ENCODE results near the gene COL15A1. TPM values are rescaled to one million over a fixed set of nuclear protein-coding genes. Genes with fewer than 3 reads are reported as not detected.

COL15A1 gene
- total RNA-seq, 1 donor from 2014 or later: 0.23 TPM

DNA sequence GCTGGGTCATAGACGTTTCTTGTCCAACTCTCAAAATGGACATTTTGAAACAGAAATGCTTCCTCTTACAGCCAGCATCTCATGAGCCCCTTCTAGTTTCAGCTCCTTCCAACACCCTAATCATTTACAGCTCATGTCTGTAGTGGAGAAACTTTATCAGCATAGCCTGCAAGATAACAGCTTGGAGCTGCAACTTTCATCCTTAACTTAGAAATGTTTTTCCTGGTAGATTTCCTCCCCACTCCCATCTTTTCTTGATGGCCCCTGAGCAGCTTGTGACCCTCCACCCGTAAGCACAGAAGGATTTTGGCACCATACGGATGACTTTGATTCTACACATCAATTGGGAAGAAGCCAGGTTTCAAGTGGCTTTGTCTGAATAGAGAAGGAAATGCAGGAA, 107.7 kb downstream of the COL15A1 start:
- ATAC-seq (no peak), DNase-seq (ENCODE audit: low spot score) (no peak)

DNA sequence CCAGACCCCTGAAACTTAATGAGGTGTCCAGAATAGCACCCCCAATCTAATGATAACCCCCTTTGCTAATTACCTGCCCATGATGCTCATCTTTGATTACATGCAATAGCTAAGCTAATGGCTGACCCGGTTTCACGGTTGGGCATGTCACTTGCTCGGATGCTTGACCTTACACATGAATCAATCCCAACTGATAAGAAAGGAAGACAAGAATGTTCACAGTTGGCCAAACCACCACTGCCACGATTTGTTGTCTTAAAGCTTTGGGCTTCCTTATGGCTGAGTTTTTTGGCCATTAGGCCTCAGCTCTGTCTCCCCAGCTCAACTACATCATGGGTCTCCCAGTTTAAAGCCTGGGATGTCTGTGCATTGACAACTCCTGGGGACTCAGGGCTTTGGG, 108.1 kb downstream of the COL15A1 start:
- ATAC-seq (no peak), DNase-seq (ENCODE audit: low spot score) (no peak)

DNA sequence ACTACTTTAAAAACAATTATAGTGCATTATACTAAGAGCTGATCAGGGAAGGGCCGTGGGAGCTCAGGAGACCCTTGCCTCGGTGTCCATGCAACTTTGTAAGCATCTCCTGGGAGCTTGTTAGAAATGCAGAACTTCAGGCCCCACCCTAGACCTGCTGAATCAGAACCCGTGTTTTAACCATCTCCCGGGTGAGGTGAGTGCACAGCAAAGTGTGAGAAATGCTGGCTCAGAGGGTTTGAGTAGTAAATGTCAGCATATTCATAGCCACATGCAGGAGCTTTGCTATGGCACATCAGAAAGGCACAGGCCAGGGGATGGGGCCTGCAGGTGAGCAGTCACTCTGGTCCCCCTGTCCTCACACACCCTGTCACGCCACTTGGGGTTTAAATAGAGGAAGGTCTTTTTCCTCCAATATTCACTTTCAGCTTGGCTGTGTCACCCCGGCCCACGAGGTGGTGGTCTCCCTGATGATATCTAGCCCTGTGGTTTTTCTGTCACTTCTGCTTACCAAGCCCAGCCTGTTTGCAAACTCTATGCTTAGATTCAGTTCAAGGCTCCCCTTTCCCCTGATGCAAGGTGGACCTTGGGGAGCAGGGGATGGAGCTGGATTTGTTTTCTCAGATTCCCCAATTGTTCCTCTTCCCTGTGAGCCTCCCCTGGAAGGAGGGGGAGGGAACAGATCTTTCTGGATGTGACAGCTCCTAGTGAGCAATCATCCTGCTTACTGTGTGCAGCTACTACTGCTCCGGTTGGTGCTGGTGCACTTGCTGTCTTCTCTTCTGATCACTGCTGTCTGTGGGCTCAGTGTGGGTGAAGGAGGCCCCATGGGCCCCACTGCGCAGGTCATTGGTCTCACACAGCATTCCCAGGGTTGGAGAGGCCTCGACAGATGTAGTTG, 109.4 kb downstream of the COL15A1 start:
- no peak for ATAC-seq

DNA sequence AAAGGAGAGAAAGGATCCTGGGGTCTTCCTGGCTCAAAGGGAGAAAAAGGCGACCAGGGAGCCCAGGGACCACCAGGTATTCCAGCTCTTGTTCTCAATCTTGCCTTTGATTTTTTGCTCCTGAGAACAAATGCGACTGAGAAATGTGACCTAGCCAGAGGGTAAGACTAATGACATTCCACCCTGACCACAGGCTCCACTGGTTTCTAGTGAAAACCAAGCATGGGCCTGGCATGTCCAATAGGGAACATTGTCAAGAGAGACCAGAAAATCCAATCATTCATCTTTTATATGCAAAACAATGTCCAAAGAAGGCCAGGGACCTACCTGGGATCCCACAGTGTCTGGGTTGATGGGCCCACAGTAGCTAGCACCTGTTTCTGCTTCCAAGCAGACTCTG, 110.9 kb downstream of the COL15A1 start:
- DNase-seq (ENCODE audit: low spot score) (no peak), ATAC-seq (no peak)

More for the DNA sequence above, 109.4 kb downstream of the COL15A1 start:
- DNase-seq (ENCODE audit: low spot score): no peak

DNA sequence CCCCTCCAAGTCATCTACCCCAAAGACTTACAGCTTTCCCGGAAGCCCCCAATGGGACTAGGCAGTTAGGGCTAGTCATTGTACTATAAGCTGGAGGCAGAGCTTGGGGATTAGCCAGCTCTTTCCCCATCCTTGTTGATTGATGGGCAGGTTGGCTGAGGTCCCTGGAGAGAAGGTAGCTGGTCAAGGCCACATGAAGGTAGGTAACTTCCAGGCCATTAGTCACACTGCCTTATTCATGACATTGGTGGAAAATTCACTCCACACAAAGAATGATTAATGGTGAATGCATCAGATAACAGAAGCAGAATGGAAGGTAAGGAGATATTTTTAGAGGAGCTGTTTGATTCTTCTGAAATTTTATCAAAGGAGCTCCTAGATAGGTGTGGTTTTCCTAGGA, 111.7 kb downstream of the COL15A1 start:
- ATAC-seq (peak; percentile 72), DNase-seq (ENCODE audit: low spot score) (peak; percentile 53)

DNA sequence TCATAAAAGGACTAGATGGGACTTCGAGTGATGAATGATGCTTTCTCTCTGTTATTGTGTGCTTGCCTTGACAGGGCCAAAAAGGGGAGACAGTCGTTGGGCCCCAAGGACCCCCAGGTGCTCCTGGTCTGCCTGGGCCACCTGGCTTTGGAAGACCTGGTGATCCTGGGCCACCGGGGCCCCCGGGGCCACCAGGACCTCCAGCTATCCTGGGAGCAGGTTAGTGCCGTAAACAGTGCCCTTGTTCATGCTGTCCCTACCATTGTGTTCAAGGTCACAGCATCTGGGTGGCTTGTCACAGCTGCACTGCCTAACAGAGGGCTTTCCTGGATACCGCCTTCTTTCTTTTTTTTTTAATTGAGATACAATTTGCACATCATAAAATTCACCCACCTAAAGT, 112.5 kb downstream of the COL15A1 start:
- ATAC-seq: no peak
- no peak for DNase-seq (ENCODE audit: low spot score)

DNA sequence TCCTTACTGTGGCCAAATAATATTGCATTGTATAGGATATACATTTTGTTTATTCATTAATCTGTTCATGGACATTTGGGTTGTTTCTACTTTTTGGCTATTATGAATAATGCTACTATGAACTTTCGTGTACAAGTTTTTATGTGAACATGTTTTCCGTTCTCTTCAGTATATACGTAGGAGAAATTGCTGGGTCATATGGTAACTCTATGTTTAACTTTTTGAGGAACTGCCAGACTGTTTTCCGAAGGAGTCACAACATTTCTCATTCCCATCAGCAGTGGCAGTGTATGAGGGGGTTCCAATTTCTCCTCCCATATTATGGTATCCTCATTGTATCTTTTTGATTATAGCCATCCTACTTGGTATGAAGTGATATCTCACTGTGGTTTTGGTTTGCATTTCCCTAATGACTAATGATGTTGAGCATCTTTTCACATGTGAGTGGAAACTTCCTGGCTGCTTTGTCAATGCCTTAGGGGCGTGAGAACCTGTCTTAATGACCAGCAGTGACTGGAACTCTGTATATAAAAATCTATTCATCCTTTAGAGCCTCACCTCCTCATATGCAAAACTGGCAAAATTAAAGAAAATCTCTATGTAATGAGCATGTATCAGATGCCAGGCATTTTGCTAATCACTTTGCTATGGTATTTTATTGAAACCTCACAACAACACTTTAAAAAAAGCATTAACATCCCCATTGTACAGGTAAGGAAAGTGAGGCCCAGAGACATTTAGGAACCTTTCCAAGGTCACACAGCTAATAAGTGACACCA, 113.4 kb downstream of the COL15A1 start:
- ATAC-seq (no peak), DNase-seq (ENCODE audit: low spot score) (no peak)

DNA sequence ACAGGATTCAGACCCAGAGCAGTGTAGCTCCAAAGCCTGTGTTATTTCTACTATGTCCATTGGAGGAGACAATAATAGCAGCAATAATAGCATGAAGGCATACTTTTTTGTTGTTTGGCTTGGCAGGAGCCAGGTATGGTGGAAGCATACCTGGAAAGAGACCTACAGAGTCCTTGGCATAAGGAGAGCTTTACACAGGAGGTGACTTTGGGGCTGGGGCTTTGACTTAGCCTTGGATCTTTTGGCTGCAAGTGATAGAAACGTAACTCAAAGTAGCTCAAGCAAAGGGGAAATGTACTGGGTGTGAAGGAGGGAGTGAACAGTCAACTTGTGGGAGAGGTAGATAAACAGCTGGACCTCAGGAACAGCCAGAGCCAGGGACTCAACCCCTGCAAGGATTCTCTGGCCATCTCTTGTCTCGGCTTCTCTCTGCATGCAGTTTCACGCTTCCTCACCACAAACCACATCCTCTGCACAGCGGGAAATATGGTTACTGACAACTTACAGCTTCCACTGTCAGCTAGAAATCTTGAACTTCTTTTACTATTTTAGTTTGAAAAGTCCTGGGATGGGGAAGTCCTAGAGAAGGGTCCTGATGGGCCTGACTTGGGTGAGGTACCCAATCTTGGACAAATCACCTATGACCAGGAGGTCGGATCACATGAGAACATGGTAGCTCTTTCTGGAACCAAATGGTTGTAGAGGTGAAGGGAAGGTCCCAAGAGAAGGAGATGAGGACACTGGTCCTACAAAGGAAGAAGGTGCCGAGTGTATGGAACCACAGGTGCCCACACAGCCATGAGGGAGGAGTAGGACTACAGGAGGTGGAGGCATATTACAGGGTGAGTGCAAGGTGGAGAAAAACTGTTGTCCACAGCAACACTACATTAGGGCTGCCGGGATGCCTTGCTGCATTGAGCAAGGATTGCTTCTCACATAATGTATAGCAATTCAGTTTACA, 114.2 kb downstream of the COL15A1 start:
- no peak for DNase-seq (ENCODE audit: low spot score)
- ATAC-seq: peak; percentile 27

DNA sequence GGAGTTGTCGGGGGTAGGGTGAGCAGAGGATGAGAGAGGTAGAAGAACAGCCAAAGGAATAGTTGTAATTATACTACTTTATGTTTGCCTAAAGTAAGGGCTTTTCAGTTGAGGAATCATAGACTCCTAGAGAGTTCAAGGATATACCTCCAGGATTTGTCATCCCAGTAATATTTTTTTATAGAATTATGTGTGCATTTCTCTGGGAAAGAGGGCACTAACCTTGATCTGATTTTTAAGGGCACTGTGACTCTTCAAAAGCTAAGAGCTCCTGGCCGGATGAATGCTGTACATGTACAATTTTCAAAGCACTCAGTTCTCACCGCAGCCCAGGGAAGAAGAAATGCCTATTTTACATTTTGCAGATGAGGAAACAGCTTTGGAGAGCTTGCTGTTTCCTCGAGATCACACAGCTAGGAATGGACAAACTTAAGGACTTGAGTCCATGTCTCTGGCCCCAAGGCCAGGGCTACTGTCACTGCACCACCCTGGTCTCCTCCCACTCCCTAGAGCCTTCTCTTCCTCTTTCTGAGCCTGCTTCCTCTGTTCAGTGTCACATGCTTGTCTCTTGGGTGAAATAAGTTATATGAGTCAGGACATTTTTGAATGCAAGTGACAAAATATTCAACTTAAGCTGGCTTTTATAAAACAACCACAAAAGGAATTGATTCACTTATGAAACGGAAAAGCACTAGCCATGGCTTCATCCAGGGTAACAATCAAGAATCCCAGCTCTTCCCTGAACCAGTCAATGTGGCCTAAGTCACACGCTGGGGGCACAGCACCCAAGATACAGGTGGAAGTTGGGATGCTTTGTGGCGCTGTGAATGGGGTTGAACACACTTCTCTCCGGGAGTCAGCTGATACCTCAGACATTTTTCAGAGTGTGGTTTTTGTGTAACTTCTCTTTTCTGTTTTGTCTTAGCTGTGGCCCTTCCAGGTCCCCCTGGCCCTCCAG, 115.5 kb downstream of the COL15A1 start:
- DNase-seq (ENCODE audit: low spot score) (no peak), ATAC-seq (peak; percentile 52)

DNA sequence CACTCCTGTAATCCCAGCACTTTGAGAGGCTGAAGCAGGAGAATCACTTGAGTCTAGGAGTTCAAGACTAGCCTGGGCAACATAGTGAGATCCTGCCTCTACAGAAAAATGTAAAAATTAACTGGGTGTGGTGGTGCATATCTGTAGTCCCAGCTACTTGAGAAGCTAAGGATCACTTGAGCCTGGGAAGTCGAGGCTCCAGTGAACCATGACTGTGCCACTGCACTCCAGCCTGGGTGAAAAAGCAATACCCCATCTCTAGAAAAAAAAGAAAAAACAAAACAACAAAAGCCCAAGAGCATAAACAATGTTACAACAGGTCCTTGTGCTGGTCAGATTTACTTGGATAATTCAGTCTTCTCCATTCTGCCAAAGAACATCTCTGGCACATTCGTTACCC, 116.9 kb downstream of the COL15A1 start:
- ATAC-seq (no peak), DNase-seq (ENCODE audit: low spot score) (no peak)

DNA sequence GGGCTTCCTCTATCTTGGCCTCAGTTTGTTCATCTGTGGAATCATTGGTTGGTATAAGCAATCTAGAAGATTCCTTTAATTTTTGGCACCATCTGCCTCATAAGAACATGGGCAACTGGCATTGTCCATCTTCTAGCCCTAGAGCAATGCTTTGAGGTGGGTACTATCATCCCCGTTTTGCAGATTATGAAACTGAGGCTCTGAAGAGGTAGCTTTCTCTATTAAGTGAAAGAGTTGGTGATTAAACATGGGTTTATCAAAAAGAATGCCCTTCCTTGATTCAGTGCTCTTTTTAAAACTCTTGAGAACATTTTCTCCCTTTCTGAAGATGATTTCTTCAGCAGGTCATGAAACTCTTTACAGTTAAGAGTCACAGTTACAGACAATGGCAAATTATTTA, 118.8 kb downstream of the COL15A1 start:
- ATAC-seq (no peak), DNase-seq (ENCODE audit: low spot score) (no peak)

DNA sequence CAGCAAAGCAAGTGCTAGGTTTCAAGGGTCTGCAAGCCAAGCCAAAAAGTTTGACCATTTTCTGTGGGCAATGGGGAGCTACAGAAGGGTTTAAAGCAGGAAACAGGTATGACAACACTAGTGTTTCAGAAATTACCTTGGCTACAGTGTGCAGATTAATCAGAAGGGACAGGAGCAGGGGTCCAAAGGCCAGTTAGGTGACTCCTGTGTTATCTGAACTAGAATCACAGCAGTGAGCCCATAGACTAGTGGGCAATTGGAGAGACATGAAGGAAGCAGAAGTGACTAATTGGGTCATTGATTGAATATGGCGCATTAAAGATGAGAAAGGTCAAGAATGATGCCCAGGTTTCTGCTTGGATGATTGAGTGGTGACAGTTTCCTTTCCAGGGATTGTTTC, 119.8 kb downstream of the COL15A1 start:
- no peak for DNase-seq (ENCODE audit: low spot score)

DNA sequence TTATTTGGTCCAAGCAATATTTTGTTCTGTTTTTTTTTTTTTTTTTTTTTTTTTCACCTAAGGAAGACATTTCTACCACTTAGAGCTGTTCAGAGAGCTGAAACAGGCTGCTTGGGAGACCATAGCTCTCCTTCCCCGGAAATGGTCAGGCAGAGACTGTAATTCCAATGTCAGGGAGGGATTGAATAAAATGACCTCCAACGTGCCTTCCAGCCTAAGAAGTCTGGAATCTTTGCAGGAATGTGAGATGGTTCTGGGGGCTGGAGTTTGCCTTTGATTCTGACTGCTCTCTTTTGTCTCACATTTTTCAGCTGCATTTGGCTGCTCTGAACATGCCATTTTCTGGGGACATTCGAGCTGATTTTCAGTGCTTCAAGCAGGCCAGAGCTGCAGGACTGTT, 122.9 kb downstream of the COL15A1 start:
- no peak for ATAC-seq
- DNase-seq (ENCODE audit: low spot score): no peak

More for the DNA sequence above, 119.8 kb downstream of the COL15A1 start:
- ATAC-seq: peak; percentile 38

DNA sequence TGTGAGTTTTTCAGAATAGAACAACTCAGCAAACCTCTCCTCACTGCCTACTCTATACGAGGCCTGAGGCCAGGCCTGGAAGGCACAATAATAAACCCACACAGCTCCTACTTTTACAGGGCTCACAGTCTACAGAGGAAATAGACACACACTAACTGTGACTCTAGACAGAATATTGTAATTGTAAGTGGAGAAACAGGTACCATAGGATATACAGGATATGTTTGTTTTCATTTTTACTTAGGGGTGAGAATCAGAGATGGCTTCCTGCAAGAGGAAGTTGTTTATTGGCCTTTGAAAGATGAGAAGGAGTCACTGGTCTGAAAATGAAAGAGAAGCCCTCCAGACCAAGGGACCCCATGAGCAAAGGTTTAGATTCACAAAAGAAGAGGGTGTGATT, 125.4 kb downstream of the COL15A1 start:
- ATAC-seq (no peak), DNase-seq (ENCODE audit: low spot score) (no peak)

DNA sequence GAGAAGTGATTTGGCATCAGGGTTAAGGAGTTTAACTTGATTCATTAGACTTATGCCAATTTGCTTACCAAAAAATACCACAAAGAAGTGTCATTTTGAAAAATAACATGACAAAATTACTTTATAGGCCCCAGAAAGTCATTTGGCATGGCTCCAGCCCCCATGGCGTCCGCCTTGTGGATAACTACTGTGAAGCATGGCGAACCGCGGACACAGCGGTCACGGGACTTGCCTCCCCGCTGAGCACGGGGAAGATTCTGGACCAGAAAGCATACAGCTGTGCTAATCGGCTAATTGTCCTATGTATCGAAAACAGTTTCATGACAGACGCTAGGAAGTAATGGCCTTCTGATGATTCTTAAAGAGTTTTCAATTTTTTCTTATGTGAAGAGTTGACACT, 125.8 kb downstream of the COL15A1 start:
- ATAC-seq: no peak
- no peak for DNase-seq (ENCODE audit: low spot score)

DNA sequence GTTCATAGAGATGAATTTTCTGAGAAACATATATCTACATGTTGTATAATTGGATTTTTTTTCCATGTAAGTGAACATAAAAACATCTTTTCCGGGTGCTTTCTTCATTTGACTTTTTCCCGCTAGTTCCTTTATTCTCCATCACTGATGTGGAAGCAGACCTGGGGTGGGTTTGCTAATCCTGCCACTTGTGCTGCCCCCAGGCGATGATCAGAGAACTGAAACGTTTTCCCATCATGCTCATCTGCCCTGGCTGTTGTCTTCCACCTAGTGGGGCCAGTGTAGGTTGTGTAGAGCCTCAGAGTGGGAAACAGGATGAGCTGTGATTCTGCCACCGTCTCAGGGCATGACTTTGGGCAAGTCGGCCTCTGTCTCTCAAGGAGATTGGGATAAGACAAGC, 127.0 kb downstream of the COL15A1 start:
- DNase-seq (ENCODE audit: low spot score) (no peak), ATAC-seq (no peak)

DNA sequence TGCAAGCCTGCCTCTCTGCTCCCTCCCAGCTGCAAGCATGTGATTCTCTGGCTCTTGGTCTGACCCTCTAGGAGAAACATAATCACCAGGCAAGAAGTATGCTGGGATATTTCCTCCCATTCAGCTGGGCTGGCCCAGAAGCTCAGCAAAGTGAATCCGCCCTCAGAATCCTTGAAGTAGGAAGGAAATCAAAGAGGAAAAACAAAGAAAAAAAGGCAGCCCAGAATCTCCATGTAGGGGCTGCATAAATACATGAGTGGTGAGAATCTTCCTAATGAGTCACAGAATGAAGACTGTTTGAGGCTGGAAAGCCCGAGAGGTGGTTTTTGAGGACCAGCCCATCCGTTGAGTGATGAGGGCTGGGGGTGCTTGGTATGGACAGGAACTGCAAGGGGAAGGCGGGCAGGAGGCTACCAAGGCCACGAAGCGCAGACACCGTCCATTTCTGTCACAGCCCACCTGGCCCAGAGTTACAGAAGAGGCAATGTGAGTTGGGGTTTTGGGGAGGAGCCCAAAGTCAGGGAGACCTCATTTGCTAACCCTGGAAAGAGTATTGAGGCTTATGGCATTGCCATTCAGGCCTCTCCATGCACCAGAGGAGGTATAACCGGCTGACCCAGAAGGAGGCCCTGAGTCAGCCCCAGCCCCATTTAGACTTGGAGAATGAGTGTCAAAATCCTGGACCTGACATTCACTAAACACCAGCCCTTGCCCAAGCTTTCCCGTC, 127.8 kb downstream of the COL15A1 start:
- ATAC-seq (no peak), DNase-seq (ENCODE audit: low spot score) (no peak)

DNA sequence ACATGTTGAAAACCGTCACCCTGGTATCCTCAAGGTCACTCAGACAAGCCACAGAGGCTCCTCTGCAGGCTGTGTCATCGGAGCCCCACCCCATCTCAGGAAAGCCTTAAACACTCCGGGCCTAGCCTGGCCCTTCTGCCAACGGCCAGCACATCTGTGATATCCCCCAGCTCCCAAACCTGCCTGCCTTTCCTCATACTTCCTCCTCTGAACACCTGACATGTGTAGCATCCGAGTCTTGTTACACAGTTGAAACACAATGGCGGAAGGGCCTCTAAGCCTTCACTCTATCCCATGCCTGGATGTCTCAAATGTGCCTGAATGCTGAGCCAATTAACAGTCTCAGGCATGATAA, 128.3 kb downstream of the COL15A1 start:
- DNase-seq (ENCODE audit: low spot score): no peak
- no peak for ATAC-seq

DNA sequence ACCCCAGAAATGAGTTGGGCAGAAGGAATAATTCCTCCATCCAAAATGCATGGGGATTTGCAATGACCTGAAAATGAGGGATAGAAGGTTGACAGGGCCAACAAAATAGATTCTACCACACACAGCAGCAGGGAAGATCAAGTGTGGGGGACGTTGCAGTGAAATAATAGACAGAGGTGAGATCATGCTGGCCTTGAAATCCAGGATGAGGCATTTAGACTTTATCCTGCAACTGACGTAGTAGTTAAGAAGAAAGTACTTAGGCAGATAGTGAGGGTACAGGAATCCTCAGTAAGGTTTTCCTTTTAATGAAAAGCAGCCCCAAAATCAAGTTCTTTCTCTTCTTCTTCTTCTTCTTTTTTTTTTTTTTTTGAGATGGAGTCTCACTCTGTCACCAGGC, 129.6 kb downstream of the COL15A1 start:
- no peak for ATAC-seq
- DNase-seq (ENCODE audit: low spot score): no peak
